ENCODE results near the gene IQSEC1.

DNA sequence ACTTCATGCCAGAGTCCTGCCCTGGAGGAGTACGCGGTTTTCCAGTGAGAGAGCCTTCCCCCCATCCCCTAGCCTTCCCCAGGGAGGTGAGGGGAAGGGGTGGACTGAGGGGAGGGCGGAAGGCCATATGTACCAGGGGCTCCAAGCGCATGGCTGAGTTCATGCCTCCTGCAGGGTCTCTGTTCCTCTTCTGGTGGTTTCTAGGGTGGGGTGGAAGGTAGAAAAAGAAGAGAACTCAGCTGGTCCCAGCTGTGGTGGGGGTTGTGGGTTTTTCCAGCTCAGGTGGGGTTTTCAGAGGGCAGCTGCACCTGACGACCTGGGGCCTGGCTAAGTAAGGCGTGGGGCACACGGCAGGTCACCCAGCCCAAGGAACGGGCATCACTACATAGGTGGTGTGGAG is 10.7 kb upstream of the IQSEC1 start:
- TF ChIP-seq, protein P1, sequence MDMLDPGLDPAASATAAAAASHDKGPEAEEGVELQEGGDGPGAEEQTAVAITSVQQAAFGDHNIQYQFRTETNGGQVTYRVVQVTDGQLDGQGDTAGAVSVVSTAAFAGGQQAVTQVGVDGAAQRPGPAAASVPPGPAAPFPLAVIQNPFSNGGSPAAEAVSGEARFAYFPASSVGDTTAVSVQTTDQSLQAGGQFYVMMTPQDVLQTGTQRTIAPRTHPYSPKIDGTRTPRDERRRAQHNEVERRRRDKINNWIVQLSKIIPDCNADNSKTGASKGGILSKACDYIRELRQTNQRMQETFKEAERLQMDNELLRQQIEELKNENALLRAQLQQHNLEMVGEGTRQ (IDR thresholded peaks at IDR 0.05; ENCODE audit: borderline replicate concordance, low read depth, low read length) = no peak; the same call in 1 of the 2 replicates
- TF ChIP-seq, protein P2, sequence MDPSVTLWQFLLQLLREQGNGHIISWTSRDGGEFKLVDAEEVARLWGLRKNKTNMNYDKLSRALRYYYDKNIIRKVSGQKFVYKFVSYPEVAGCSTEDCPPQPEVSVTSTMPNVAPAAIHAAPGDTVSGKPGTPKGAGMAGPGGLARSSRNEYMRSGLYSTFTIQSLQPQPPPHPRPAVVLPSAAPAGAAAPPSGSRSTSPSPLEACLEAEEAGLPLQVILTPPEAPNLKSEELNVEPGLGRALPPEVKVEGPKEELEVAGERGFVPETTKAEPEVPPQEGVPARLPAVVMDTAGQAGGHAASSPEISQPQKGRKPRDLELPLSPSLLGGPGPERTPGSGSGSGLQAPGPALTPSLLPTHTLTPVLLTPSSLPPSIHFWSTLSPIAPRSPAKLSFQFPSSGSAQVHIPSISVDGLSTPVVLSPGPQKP (IDR thresholded peaks at IDR 0.05; ENCODE audit: low read depth, low read length) = no peak
- TF ChIP-seq EZH2 (IDR thresholded peaks at IDR 0.05; ENCODE audit: borderline replicate concordance, control insufficient read depth, low read depth, low read length) = no peak
- TF ChIP-seq, protein P3, sequence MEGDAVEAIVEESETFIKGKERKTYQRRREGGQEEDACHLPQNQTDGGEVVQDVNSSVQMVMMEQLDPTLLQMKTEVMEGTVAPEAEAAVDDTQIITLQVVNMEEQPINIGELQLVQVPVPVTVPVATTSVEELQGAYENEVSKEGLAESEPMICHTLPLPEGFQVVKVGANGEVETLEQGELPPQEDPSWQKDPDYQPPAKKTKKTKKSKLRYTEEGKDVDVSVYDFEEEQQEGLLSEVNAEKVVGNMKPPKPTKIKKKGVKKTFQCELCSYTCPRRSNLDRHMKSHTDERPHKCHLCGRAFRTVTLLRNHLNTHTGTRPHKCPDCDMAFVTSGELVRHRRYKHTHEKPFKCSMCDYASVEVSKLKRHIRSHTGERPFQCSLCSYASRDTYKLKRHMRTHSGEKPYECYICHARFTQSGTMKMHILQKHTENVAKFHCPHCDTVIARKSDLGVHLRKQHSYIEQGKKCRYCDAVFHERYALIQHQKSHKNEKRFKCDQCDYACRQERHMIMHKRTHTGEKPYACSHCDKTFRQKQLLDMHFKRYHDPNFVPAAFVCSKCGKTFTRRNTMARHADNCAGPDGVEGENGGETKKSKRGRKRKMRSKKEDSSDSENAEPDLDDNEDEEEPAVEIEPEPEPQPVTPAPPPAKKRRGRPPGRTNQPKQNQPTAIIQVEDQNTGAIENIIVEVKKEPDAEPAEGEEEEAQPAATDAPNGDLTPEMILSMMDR (IDR thresholded peaks at IDR 0.05 in 2 of 3, conservative IDR thresholded peaks at IDR 0.05 in 1 of 3; ENCODE audit: control insufficient read depth in 2 of 3, extremely low read depth in 1 of 3, insufficient read depth in 1 of 3, low read depth in 3 of 3, low read length in 3 of 3) = no peak
- TF ChIP-seq, protein P4, sequence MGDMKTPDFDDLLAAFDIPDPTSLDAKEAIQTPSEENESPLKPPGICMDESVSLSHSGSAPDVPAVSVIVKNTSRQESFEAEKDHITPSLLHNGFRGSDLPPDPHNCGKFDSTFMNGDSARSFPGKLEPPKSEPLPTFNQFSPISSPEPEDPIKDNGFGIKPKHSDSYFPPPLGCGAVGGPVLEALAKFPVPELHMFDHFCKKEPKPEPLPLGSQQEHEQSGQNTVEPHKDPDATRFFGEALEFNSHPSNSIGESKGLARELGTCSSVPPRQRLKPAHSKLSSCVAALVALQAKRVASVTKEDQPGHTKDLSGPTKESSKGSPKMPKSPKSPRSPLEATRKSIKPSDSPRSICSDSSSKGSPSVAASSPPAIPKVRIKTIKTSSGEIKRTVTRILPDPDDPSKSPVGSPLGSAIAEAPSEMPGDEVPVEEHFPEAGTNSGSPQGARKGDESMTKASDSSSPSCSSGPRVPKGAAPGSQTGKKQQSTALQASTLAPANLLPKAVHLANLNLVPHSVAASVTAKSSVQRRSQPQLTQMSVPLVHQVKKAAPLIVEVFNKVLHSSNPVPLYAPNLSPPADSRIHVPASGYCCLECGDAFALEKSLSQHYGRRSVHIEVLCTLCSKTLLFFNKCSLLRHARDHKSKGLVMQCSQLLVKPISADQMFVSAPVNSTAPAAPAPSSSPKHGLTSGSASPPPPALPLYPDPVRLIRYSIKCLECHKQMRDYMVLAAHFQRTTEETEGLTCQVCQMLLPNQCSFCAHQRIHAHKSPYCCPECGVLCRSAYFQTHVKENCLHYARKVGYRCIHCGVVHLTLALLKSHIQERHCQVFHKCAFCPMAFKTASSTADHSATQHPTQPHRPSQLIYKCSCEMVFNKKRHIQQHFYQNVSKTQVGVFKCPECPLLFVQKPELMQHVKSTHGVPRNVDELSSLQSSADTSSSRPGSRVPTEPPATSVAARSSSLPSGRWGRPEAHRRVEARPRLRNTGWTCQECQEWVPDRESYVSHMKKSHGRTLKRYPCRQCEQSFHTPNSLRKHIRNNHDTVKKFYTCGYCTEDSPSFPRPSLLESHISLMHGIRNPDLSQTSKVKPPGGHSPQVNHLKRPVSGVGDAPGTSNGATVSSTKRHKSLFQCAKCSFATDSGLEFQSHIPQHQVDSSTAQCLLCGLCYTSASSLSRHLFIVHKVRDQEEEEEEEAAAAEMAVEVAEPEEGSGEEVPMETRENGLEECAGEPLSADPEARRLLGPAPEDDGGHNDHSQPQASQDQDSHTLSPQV (IDR thresholded peaks at IDR 0.05) = no peak
- no peak for TF ChIP-seq RFX5 (IDR thresholded peaks at IDR 0.05; ENCODE audit: low read depth, low read length)
- no peak for TF ChIP-seq SREBF2 (IDR thresholded peaks at IDR 0.05; ENCODE audit: low read length)
- TF ChIP-seq HDAC2 (IDR thresholded peaks at IDR 0.05) = no peak
- peak; percentile 71; the same call in 1 of the 2 replicates for TF ChIP-seq CBX5 (IDR thresholded peaks at IDR 0.05; ENCODE audit: low read depth)
- TF ChIP-seq SMC3 (IDR thresholded peaks at IDR 0.05; ENCODE audit: borderline replicate concordance, low read length) = no peak
- no peak for TF ChIP-seq SUPT20H (IDR thresholded peaks at IDR 0.05; ENCODE audit: borderline replicate concordance, control insufficient read depth, low read depth, low read length)
- TF ChIP-seq EGR1 (IDR thresholded peaks at IDR 0.05; ENCODE audit: borderline replicate concordance in 1 of 2, low read depth in 2 of 2, low read length in 2 of 2) = no peak

Measured in GM12878 (cell line).